Measurements from ENCODE around the gene SLC6A13. TPM values are rescaled to one million over a fixed set of nuclear protein-coding genes. Genes with fewer than 3 reads are reported as not detected.

The SLC6A13 gene
- total and polyA plus RNA-seq, 2 donors from 2014 or later: 22.8 to 161 TPM

GRCh38 chr12:288687-289086 is 26.1 kb upstream of the SLC6A13 start:
- Histone ChIP-seq H3K9ac (ENCODE audit: low read length in 3 of 3) (no peak overlapping the region), H3K4me3 (ENCODE audit: low read length in 3 of 3) (no peak overlapping the region), H3K27ac (ENCODE audit: low read depth in 2 of 2, low read length in 2 of 2) (no peak overlapping the region), H3K36me3 (ENCODE audit: control insufficient read depth in 2 of 3, insufficient read depth in 3 of 3, low read length in 3 of 3) (peaks cover 15 to 39% (median 31%) of the 10 kb centered on the region in 3 donors), H3K9me3 (ENCODE audit: control insufficient read depth in 2 of 3, insufficient read depth in 1 of 3, low read length in 3 of 3) (no peaks in the 10 kb centered on the region), H3K4me1 (ENCODE audit: control insufficient read depth in 2 of 3, insufficient read depth in 2 of 3, low read depth in 1 of 3, low read length in 3 of 3) (no peaks in the 10 kb centered on the region), H3K27me3 (ENCODE audit: control insufficient read depth, insufficient read depth, low read length) (no peaks in the 10 kb centered on the region)
- intact Hi-C loops (cut with DNase I): no loop called here
- FAIRE-seq: no peak
- no peak for TF ChIP-seq CTCF (IDR thresholded peaks at IDR 0.05; ENCODE audit: borderline replicate concordance, extremely low read depth, insufficient read depth)
- no peak for DNase-seq

- FAIRE-seq: no peak
- no peak for DNase-seq
- peaks cover 9 to 28% (median 17%) of the 10 kb centered on the region in 3 donors for H3K36me3 ChIP-seq (ENCODE audit: control insufficient read depth in 2 of 3, insufficient read depth in 3 of 3, low read length in 3 of 3)
- H3K27ac ChIP-seq (ENCODE audit: low read depth in 2 of 2, low read length in 2 of 2): no peak overlapping the region
- no peaks in the 10 kb centered on the region for H3K9me3 ChIP-seq (ENCODE audit: control insufficient read depth in 2 of 3, insufficient read depth in 1 of 3, low read length in 3 of 3)
- no peak for TF ChIP-seq CTCF (IDR thresholded peaks at IDR 0.05; ENCODE audit: borderline replicate concordance, extremely low read depth, insufficient read depth)
- H3K27me3 ChIP-seq (ENCODE audit: control insufficient read depth, insufficient read depth, low read length): no peaks in the 10 kb centered on the region
- intact Hi-C loops (cut with DNase I): no loop called here
- no peaks in the 10 kb centered on the region for H3K4me1 ChIP-seq (ENCODE audit: control insufficient read depth in 2 of 3, insufficient read depth in 2 of 3, low read depth in 1 of 3, low read length in 3 of 3)
- H3K4me3 ChIP-seq (ENCODE audit: low read length in 3 of 3): no peak overlapping the region
- no peak overlapping the region for H3K9ac ChIP-seq (ENCODE audit: low read length in 3 of 3)
These were observed 24.1 kb upstream of the SLC6A13 start for GRCh38 chr12:286531-287300.

- no peaks in the 10 kb centered on the region for H3K9me3 ChIP-seq (ENCODE audit: control insufficient read depth in 2 of 3, insufficient read depth in 1 of 3, low read length in 3 of 3)
- H3K4me1 ChIP-seq (ENCODE audit: control insufficient read depth in 2 of 3, insufficient read depth in 2 of 3, low read depth in 1 of 3, low read length in 3 of 3): peaks cover 0 to under 1% (median 0%) of the 10 kb centered on the region in 3 donors
- no peak for DNase-seq
- no peak for TF ChIP-seq CTCF (IDR thresholded peaks at IDR 0.05; ENCODE audit: borderline replicate concordance, extremely low read depth, insufficient read depth)
- no peak for FAIRE-seq
- intact Hi-C loops (cut with DNase I): no loop called here
- no peak overlapping the region for H3K9ac ChIP-seq (ENCODE audit: low read length in 3 of 3)
- peaks cover 0 to 3% (median 0%) of the 10 kb centered on the region in 3 donors for H3K36me3 ChIP-seq (ENCODE audit: control insufficient read depth in 2 of 3, insufficient read depth in 3 of 3, low read length in 3 of 3)
- no peaks in the 10 kb centered on the region for H3K27me3 ChIP-seq (ENCODE audit: control insufficient read depth, insufficient read depth, low read length)
- no peak overlapping the region for H3K27ac ChIP-seq (ENCODE audit: low read depth in 2 of 2, low read length in 2 of 2)
- no peak overlapping the region for H3K4me3 ChIP-seq (ENCODE audit: low read length in 3 of 3)
These were observed 15.4 kb upstream of the SLC6A13 start for GRCh38 chr12:278046-278445.
